Peyer's patch (tissue), 4 donors: ENCODE data around the gene SGIP1.

ENCODE experiments used
- POLR2A ChIP-seq, 2 donors: fragments of 450-650 bp; IDR thresholded peaks; one replicate each; pipeline ENCODE4 v1.5.1; 2017; ENCODE audit warnings: antibody characterized with exemption in 2 of 2, mild to moderate bottlenecking in 2 of 2, moderate library complexity in 2 of 2
- TF ChIP-seq, protein P1 (sequence below), 6 experiments: fragments of 450-650 bp in 4 of 6; fragments of 200-600 bp in 2 of 6; sonication (generic) in 1 of 6; IDR thresholded peaks; one replicate each; pipeline ENCODE4 v1.5.1; 2017 to 2019; ENCODE audit warnings: antibody characterized with exemption in 6 of 6, mild to moderate bottlenecking in 3 of 6, moderate library complexity in 1 of 6

DNA sequence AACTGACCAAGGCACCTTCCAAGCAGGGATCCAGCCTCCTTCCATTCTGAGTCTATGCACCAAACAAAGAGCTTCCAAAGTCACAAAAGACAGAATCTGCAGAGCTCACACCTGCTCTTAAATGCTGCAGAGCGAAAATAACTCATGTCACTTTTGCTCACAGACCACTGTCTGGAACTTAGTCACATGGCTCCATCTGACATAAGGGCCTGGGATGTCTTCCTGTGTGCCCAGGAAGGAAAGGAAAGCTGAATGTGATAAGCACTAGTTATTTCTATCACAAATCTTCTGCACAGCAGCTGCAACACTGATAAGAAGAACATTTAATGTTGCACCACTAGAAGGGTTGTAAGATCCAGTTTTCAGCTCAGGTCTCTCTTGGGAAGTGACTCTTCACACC lies 39.5 kb upstream of the SGIP1 start:
- no peak for TF ChIP-seq POLR2A (IDR thresholded peaks at IDR 0.05)
- TF ChIP-seq, protein P1, sequence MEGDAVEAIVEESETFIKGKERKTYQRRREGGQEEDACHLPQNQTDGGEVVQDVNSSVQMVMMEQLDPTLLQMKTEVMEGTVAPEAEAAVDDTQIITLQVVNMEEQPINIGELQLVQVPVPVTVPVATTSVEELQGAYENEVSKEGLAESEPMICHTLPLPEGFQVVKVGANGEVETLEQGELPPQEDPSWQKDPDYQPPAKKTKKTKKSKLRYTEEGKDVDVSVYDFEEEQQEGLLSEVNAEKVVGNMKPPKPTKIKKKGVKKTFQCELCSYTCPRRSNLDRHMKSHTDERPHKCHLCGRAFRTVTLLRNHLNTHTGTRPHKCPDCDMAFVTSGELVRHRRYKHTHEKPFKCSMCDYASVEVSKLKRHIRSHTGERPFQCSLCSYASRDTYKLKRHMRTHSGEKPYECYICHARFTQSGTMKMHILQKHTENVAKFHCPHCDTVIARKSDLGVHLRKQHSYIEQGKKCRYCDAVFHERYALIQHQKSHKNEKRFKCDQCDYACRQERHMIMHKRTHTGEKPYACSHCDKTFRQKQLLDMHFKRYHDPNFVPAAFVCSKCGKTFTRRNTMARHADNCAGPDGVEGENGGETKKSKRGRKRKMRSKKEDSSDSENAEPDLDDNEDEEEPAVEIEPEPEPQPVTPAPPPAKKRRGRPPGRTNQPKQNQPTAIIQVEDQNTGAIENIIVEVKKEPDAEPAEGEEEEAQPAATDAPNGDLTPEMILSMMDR (IDR thresholded peaks at IDR 0.05) = no peak
